OCI-LY7 (cell line): ENCODE measurements around the gene ADGRD2. TPM values are rescaled to one million over a fixed set of nuclear protein-coding genes. Genes with fewer than 3 reads are reported as not detected.

Experiments
- BruUV-seq: library from RNA; stranded (reverse); fragments of 400-500 nt; replicated peaks from 2 replicates; lab custom pipeline; 2021; lab: Mats Ljungman, UMichigan
- CTCF ChIA-PET: fragments of 300-600 bp; sonication (Branson Sonifier 250); formaldehyde crosslinking; loops from one replicate; lab custom pipeline; 2022; ENCODE audit warnings: antibody characterized with exemption; ENCODE audit not compliant: unreplicated experiment; lab: Charles Lee
- POLR2A ChIA-PET: fragments of 300-600 bp; sonication (Branson Sonifier 250); formaldehyde crosslinking; loops from one replicate; lab custom pipeline; 2022; ENCODE audit warnings: antibody characterized with exemption; lab: Charles Lee
- DNase-seq: peaks from one replicate; pipeline ENCODE4 v3.0.0-alpha.2; 2015; ENCODE audit warnings: low spot score
- H2AFZ ChIP-seq: fragments of 200-600 bp; sonication (generic), shearing (Covaris generic); 2 replicates; pipeline ENCODE4 v1.6.1; 2014; ENCODE audit warnings: mild to moderate bottlenecking, antibody characterized with exemption, low read length, moderate library complexity
- H3K27ac ChIP-seq: fragments of 200-600 bp; sonication (generic); 2 replicates; pipeline ENCODE4 v1.5.1; 2014; ENCODE audit warnings: mixed run types, low read depth, mild to moderate bottlenecking, moderate library complexity, low read length, inconsistent platforms; ENCODE audit not compliant: poor library complexity, severe bottlenecking
- H3K36me3 ChIP-seq: fragments of 200-600 bp; sonication (generic); 2 replicates; pipeline ENCODE4 v1.6.1; 2014; ENCODE audit warnings: mild to moderate bottlenecking, antibody characterized with exemption, low read length, moderate library complexity, mixed read lengths; ENCODE audit not compliant: insufficient read depth
- H3K4me1 ChIP-seq: fragments of 200-600 bp; sonication (generic); 2 replicates; pipeline ENCODE4 v1.5.1; 2014; ENCODE audit warnings: mild to moderate bottlenecking, low read length; ENCODE audit not compliant: insufficient read depth, poor library complexity, severe bottlenecking
- H3K4me2 ChIP-seq: fragments of 200-600 bp; sonication (generic); 2 replicates; pipeline ENCODE4 v1.6.1; 2014; ENCODE audit warnings: mild to moderate bottlenecking, low read length
- H3K4me3 ChIP-seq: fragments of 200-600 bp; sonication (generic); 2 replicates; pipeline ENCODE4 v1.5.1; 2014; ENCODE audit warnings: mild to moderate bottlenecking, low read depth, low read length; ENCODE audit not compliant: poor library complexity, severe bottlenecking
- H3K79me2 ChIP-seq: fragments of 200-600 bp; sonication (generic); 2 replicates; pipeline ENCODE4 v1.6.1; 2016; ENCODE audit warnings: low read depth, mild to moderate bottlenecking, low read length, moderate library complexity, mixed read lengths; ENCODE audit not compliant: insufficient read depth
- H3K9me2 ChIP-seq: fragments of 200-600 bp; sonication (generic); 2 replicates; pipeline ENCODE4 v1.6.1; 2016; ENCODE audit warnings: mild to moderate bottlenecking, low read length, mixed read lengths; ENCODE audit not compliant: insufficient read depth
- H3K9me3 ChIP-seq: fragments of 200-600 bp; sonication (generic); 2 replicates; pipeline ENCODE4 v1.6.1; 2014; ENCODE audit warnings: mild to moderate bottlenecking, mixed run types, low read length, mixed read lengths
- H4K20me1 ChIP-seq: fragments of 200-600 bp; sonication (generic); 2 replicates; pipeline ENCODE4 v1.6.1; 2014; ENCODE audit warnings: mild to moderate bottlenecking, antibody characterized with exemption, low read length, moderate library complexity, mixed read lengths; ENCODE audit not compliant: insufficient read depth
- CTCF ChIP-seq: fragments of 200-600 bp; sonication (generic); conservative IDR thresholded peaks from 2 replicates; pipeline ENCODE4 v1.5.1; 2014; ENCODE audit warnings: mild to moderate bottlenecking, antibody characterized with exemption, low read length, moderate library complexity, mixed read lengths
- EZH2phosphoT487 ChIP-seq: fragments of 200-600 bp; sonication (generic); IDR thresholded peaks from 2 replicates; pipeline ENCODE4 v1.6.1; 2018; ENCODE audit warnings: low read depth, borderline replicate concordance, mild to moderate bottlenecking, mixed run types, antibody characterized with exemption, low read length, moderate library complexity, mixed read lengths
- intact Hi-C: fragments of 100-400 bp; cut with micrococcal nuclease; formaldehyde crosslinking; loops from one replicate; pipeline ENCODE4 v1.10.0; 2022; ENCODE audit not compliant: unreplicated experiment
- total RNA-seq, 2 experiments: library from RNA; depleted of rRNA in 1 of 2; stranded (reverse); fragments of >200 nt in 1 of 2; shearing (Covaris generic) in 1 of 2; gene quantifications; 2 replicates each; pipeline ENCODE4 v1.2.3, GENCODE V29; 2014 to 2022

ADGRD2 gene
- total RNA-seq, 2 experiments from 2014 or later = not detected

GRCh38 chr9:124501771-124502320, 51.6 kb downstream of the ADGRD2 start:
- Histone ChIP-seq H3K4me1 (no peaks in the 10 kb centered on the region), H3K36me3 (no peaks in the 10 kb centered on the region), H2AFZ (no peak overlapping the region), H3K27ac (no peak overlapping the region), H3K79me2 (no peaks in the 10 kb centered on the region), H3K4me2 (no peak overlapping the region), H3K4me3 (no peak overlapping the region), H3K9me2 (no peaks in the 10 kb centered on the region), H4K20me1 (no peaks in the 10 kb centered on the region), H3K9me3 (no peaks in the 10 kb centered on the region)
- BruUV-seq = no TSS peak
- intact Hi-C loops = no loop called here
- POLR2A ChIA-PET = interaction anchor here (0.5 kb wide), 1 partner anchor 147 kb away, joined by 3 read pairs; no protein-coding TSS in a partner anchor
- TF ChIP-seq EZH2phosphoT487 (no peak), CTCF (no peak)
- CTCF ChIA-PET = no interaction called here
- no peak for DNase-seq

GRCh38 chr9:124502711-124503702, 52.8 kb downstream of the ADGRD2 start:
- ChIA-PET POLR2A (no interaction called here), CTCF (no interaction called here)
- H3K4me1 ChIP-seq = no peaks in the 10 kb centered on the region
- TF ChIP-seq CTCF = no peak
- no peak for TF ChIP-seq EZH2phosphoT487
- no peaks in the 10 kb centered on the region for H3K9me2 ChIP-seq
- H3K36me3 ChIP-seq = no peaks in the 10 kb centered on the region
- no peak overlapping the region for H2AFZ ChIP-seq
- intact Hi-C loops = no loop called here
- H3K27ac ChIP-seq = no peak overlapping the region
- no peaks in the 10 kb centered on the region for H3K79me2 ChIP-seq
- no peak for DNase-seq
- H4K20me1 ChIP-seq = no peaks in the 10 kb centered on the region
- H3K9me3 ChIP-seq = no peaks in the 10 kb centered on the region
- H3K4me2 ChIP-seq = no peak overlapping the region
- no peak overlapping the region for H3K4me3 ChIP-seq
- BruUV-seq = no TSS peak
